HG03378 (cell line): ENCODE results near the gene DNAJC1.
A peak's percentile ranks its signal among the peaks of the same experiment; 100 is the strongest.
"Not testable (repeated sequence)": the region's sequence is repeated elsewhere in the genome, so short reads cannot be mapped to it uniquely, and the experiment has no call there.

Experiments
- ATAC-seq: cut with Tn5 transposase; IDR thresholded peaks from one replicate; pipeline ENCODE4 v1.9.1; 2021; ENCODE audit warnings: mild to moderate bottlenecking, moderate library complexity; ENCODE audit not compliant: unreplicated experiment

Gene DNAJC1

DNA sequence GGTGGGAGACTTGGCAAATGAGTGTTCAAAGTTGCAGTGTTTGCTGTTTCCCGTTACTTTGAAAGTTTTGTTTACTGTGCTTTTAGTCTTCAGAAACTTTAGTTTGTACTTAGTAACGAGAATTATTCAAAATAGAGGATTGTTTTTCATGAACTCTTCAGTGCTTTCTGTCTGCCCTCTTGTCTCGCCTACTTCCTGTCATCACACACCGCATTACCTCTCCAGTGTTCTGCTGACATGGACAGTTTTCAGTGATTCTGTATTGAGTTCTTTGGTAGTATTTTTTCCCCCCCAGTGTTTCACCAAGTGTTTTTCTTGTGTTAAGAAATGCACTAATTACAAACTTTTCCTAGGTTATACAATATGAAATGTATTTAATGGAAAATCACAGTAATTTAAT is 262.5 kb downstream of the DNAJC1 start:
- ATAC-seq, result no peak

DNA sequence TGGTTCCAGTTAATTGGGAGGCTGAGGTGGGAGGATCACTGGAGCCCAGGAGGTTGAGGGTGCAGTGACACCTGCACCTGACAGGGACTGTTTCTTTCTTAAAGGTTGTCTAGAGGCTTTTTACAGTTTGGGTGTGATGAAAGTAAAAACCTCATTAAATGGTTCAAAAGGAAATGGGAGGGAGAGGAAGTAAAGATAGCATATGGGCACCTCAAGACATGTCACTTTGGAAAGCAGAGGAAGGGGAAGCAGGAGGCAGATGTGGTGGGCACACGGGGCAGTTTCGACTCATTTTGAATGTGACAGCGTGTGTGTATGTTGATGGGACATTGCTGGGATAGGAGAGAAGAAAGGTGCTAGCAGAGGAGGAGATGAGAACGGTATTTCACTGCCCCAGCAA is 266.4 kb downstream of the DNAJC1 start:
- no peak for ATAC-seq

DNA sequence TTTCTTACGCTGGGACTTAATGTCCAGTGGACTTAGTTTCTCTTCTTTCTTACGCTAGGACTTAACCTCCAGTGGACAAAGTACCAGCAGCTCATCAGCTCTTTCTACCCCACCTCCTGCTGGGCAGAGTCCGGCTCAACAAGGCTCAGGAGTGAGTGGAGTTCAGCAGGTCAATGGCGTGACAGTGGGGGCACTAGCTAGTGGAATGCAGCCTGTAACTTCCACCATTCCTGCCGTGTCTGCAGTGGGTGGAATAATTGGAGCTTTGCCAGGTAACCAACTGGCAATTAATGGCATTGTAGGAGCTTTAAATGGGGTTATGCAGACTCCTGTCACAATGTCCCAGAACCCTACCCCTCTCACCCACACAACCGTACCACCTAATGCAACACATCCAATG is 269.8 kb downstream of the DNAJC1 start:
- no peak for ATAC-seq

DNA sequence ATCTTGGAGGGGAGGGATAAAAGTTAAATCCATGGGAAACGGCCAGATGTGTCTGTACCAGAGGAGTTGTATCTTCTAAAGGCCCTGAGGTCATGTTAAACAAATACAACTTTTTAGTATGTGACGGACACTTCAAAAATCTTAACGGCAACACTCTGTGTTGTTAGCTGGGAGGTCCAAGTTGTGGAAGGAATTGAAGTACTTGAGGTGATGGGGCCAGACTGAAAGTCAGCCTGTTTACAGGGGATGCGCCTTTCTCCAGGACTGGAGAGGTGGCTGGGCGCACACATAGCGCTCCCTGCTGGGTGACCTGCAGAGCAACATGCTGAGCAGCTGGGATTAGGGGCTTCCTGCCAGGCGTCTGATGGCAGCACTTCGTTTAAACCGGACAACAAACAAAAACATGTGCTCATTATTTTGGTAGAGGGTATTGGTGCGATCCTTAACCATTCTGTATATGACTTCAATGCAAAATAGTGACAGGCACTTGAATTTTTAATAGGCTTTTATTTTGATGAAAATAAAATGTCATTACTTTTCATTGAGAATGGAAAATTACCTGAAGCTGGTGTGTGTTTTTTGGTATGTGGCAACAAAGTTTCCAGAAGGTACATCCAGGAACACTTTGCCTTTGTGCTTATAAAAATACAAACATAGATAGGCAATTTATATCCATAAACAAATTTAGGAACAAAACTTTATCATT is 271.3 kb downstream of the DNAJC1 start:
- peak; percentile 90 for ATAC-seq

DNA sequence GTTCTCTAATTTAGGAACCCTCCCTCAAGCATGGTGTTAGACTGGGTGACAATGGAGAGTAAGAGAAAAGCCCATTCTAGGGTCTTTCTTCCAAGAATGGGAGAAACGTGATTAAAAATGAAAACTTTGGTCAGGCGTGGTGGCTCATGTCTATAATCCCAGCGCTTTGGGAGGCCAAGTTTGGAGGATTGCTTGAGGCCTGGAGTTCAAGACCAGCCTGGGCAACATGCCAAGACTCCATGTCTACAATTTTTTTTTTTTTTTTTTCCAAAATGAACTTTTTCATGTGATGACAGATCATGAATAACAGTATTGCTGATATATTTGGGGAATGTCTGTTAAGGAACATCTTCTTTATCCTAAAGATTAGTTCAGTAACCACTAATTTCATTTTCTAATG is 274.9 kb downstream of the DNAJC1 start:
- ATAC-seq, result no peak

DNA sequence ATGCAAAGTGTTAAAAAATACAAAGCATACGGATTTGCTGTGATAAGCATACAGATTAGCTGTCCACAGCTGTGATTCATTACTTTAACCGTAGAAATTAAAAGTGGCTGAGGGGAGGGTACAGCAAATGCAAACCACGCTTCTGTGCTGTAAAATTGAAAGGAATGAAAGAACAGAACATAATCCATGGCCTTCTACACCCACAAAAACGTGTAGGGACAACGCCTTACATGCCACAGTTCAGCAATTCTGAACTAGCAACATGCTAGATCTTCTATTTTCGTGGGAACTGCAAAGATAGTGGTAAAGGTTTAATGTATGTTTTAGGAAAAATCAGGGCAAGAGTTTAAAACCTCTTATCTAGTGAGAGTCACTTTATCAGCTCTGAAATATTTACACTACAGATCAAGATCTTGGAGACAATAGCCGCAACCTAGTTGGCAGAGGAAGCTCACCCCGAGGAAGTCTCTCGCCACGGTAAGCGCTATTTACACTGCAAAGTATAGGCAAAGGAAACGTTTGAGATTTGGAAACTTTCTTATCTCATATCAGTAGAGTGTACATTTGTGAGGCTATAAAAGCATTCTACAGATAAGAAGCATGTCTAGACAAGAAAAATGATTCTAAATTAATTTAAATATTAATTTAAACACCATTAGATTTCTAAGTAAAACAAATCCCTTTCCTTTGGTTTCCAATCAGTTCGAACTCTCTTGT is 275.9 kb downstream of the DNAJC1 start:
- no peak for ATAC-seq

DNA sequence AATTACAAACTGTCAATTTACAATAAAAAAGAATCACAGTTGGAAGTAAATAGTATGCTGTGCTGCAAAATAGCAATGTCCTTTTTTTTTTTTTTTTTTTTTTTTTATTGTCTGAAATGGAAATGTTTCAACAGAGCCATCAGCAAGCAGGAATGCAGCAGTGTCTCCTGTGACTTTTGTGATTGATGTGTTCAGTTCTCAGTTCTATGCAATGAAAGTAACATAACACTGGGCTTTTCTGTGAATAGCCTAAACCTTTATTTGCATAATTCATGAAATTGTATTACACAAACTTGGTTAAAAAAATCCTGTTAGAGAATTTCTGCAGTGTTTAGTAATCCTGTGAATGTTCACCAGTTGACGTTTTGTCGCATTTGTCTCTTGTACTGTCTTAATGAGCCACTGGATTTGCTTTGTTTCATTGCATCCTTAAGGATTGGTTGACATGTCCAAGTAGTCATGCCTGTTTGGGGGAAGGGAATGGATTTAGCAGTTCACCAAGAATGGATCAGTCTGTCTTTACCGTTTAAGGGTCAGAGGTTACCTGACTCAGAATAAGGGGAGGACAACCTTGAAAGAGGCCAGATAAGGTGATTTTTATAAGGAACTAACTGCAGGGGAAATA is 276.8 kb downstream of the DNAJC1 start:
- ATAC-seq, result no peak

DNA sequence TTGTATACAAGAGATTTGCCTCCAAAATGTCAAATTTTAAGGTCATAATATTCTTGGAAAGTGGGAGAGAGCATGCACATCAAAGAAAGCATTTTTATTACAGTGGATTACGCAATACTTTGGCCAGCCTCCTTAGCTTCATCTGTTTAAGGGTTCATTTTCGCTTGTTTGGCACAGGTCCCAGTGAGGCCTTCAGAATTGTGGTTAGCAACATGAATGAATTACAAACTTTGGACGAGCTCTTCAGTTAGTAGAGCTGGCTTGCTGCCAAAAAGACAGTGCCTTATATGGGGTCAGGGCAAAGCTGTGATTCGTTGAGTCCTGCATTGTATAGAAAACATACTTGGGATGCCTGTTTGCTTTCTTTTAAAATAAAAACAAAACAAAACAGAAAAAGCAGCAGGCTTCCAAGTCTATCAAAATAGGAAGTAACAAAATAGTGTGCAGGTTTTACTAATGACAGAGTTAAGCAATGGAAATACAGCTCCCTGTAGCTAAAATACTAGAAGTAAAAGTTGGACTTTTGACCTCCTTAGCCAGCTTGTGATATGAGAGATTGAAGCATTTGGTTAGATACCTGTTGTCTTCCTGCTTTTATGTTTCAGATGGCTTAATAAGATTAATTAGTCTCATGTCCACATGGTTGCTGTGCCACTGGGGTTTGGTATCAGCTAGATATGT is 278.7 kb downstream of the DNAJC1 start:
- ATAC-seq, result peak; percentile 97

DNA sequence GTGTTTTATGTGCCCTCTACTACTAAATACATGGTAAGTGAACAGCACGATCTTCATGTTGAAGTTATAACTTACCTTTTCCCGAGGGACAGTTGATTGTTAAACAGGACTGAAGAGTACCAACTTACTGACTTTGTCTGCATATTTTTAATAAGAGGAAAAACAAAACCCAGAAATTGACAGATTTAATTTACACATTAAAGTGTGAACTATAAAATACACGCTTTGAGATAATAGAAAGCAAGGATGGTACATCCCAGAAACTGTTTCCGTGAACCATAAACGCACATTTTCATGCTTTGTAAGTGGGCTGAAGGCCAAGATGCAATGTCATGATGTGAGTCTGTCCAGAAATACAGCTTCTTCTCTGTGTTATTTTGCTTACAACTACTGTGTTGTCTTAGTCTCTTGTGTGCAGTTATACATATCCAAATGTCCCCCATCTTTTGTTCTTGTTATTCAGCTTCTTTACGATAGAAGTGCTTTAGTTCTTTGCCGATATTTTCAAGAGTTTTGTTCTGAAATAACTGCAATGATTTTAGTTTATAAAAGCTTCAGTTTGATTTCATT is 279.4 kb downstream of the DNAJC1 start:
- no peak for ATAC-seq

DNA sequence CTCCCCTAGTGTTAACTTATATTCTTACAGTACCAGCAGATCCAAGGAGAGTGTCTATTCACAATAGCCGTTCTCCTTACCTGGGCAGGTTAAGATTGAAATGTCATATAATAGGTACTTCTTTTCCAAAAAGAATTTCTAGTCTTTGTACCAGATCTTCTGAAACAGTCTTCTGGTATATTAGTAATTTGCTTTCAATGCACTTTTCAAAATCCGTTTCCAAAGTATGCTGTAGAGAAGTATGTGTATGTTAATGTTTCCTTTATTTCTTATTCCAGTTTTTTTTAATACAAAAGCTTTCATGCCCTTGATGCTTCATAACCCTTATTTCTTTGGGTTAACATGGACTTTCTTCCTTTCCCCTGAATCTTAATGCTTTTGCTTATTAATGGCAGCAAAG is 281.3 kb downstream of the DNAJC1 start:
- ATAC-seq, result no peak

DNA sequence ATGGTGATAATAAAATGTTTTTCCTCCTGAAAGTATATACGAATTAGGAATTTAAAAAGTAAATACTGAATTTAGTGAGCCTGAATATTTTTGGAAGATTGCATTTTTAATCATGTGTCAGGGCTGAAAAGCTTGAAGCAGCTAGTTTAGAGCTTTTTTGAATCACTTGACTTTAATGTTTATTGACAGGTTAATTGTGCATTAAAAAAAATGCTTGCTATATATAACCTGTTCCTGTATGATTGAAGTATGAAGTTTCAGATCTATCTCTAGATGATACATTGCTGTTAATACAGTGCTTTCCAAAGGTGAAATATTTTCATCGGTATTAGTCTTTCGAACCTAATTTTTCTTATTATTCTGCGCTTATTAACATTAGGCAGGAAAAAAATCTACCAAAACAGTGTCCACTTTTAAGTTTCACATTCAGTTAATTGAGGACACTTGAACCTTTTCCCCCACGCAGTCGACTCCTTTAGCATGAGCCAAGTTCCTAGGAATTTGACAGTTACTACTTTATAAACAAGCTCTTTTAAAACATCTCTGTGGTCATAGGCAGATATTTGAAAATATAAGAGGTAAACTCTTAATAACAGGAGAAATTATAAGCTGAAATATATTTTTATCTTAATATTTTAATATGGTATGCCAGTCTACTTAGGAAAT is 282.4 kb downstream of the DNAJC1 start:
- ATAC-seq, result no peak

DNA sequence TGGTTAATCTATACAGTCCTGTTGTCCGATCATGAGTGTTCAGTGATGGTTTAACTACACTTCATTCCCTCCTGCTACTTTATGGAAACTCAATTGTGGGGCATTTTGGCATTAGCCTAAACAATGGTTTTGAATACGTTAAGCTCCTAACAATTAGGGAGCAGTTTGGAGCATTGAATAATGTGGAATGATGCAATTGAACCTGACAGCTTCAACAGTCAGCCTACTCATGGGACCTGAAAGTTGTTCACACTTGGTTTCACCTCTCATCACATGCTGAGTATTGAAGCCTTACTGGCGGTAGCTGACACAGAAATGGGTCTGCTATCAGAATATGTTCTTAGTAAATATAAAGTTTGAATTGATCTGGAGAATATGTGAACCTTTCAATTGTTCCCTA is 283.4 kb downstream of the DNAJC1 start:
- no peak for ATAC-seq

DNA sequence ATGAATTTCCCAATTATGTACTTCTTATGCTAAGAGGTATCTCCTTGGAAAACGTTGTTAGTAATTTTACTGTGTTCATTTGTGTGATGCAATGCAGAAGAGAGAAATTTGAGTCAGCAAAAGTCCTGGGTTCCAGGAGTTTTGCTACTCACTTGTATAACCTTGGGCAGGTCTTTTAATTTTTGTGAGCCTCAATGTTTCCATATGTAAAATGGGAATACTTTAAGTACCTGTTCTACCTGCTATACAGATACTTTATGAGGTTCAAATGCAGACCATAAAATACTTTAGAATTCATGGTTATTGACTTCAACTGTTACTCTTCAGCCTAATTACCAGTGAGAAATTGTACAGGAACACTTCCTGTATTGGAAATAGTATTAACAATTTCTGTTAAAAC is 284.0 kb downstream of the DNAJC1 start:
- ATAC-seq, result no peak

DNA sequence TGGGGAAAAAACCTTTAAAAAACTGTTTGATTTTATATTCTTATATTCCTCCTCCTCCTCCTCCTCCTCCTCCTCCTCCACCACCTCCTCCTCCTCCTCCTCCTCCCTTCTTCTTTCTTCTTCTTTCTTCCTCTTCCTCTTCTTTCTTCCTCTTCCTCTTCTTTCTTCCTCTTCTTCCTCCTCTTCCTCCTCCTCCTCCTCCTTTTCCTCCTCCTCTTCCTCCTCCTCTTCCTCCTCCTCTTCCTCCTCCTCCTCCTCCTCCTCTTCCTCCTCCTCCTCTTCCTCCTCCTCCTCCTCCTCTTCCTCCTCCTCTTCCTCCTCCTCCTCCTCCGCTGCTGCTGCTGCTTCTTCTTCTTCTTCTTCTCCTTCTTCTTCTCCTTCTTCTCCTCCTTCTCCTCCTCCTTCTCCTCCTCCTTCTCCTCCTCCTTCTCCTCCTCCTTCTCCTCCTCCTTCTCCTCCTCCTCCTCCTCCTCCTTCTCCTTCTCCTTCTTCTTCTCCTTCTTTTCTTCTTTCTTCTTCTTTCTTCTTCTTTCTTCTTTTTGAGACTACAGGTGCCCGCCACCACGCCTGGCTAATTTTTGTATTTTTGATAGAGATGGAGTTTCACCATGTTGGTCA is 286.0 kb downstream of the DNAJC1 start:
- not testable (repeated sequence) for ATAC-seq

DNA sequence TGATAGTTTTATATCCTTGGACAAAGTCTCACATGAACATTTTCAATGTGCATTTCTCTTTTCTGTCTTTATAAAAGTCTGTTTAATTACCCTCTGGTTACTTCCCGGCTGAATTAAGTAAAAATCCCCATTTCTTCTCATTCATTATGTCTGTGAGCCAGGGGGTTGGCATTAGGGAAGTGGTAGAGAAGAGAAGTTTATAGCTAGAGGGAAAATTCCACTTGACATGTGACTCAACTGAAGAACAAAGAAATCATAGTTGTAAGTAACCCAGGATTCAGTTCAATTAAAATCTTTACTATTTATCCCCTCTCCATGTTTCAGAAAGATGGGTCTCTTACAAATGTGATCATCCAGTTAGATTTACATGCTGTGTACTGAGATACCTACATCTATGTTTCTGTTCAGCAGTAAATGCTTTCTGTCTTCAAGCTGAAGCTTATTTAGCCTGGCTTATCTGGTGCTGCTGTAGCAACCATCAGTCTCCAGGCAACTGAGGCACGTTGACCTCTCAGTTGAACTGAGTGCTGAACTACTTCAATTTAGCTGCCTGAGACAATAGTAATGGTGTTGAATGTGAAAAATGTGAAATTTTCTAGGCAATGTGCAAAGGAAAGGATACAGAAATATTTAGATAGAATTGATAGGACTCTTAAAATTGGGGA is 287.9 kb downstream of the DNAJC1 start:
- ATAC-seq, result no peak

DNA sequence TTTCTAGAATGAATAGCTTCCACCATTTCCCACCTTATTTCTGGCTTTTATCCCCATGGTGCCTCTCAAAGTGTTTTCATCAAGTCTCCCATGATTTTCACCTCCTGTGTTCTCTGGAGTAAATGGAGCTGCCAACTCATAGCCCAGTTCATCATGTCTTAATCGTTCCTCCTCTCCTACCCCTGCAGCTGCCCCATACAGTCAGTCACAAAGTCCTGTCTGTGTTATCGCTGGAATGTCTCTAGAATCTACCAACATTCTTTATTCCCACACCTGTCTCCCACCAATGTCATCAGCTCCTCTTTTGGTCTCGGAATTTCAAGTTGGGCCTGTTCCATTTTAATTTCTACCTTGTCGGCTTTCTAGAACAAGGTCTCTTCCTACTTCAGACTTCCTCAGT is 290.6 kb downstream of the DNAJC1 start:
- ATAC-seq, result no peak

DNA sequence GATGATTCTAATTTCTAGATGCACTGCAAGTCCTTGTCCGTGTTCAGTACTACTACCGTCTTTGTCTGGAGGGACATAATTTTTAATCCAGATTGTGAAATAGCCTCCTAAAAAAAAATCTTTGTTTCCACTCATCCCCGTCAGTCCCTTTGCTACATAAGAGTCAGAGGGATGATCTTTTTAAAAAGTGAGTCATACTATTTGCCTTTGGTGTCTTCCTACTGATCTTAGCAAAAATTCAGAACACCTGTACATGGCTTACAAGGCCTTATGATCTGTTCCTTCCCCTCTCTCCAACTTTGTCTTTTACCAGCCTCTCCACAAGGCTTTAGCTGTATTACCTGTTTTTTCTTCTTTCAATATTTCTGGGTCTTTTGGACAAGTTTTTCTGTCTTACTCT is 296.0 kb downstream of the DNAJC1 start:
- ATAC-seq, result no peak
